HG03378 (cell line): Measurements from ENCODE around the gene OTUD5.
A peak's percentile ranks its signal among the peaks of the same experiment; 100 is the strongest.

Experiments used
- ATAC-seq: cut with Tn5 transposase; IDR thresholded peaks from one replicate; pipeline ENCODE4 v1.9.1; 2021; ENCODE audit warnings: mild to moderate bottlenecking, moderate library complexity; ENCODE audit not compliant: unreplicated experiment

Gene OTUD5

DNA sequence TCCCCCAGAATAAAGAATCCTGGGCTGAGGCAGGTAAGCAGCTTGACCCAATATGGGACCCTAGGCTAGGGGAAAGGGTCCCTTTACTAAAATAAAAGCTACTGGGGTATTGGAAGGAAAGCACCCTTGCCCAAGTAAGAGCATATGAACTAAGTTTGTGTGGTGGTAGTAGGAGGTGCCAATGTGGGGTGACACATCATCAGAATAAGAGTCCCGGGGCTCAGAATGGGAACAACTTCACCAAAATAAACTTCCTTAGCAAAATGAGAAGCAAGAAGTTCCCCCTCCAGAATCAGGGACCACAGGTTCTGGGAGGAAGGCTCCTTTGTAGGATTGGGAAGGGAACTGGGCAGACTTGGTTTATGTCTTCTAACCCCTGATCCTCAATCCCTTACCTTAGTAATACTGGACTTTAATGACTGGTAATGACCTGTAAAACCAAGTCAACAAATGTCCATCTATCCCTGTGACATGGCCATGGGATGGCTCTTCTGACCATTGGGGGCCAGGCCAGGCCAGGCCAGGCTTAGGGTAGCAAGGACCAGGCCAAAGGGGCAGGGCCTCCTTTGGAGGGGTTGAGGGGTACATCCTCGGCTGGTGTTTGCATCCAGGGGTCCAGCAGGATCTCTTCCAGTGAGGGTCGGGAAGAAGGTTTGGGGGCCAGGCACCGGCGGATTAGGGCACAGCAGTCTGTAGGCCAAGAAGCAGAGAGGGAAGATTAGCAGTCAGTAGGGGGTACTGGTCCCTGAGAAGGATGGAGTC is 43.6 kb downstream of the OTUD5 start:
- no peak for ATAC-seq

GRCh38 chrX:48911412-48912182 is 45.8 kb downstream of the OTUD5 start, which contains the start of gene SLC35A2:
Gene SLC35A2 (minus strand): TSS chrX:48911646. CDS start chrX:48911636, 10 bp downstream.
- peak; percentile 55 for ATAC-seq

DNA sequence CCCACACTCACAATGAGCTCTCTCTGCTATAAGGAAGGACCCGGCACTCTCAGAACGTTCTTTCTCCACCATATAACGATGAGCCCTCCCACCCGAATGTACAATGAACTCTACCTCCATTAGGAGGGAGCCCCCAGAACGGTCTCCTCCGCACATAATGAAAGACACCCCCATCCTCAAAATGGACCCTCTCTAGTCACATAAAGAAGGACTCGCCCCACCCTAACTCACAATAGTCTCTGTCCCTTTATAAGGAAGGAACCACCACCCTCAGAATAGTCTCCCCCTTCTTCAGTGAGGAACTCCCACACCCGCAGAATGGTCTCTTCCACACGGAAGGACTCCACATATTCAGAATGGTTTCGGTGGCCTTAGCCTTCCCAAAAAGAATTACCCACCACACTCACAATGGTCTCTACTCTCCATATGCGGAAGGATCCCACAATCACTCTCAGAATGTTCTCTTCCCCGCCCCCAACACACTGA is 46.4 kb downstream of the OTUD5 start:
- ATAC-seq: no peak

GRCh38 chrX:48909703-48910294 is 47.6 kb downstream of the OTUD5 start:
- no peak for ATAC-seq

- ATAC-seq: no peak
Observed at GRCh38 chrX:48908600-48908999, 48.8 kb downstream of the OTUD5 start.

GRCh38 chrX:48905090-48905790 is 52.2 kb downstream of the OTUD5 start:
- ATAC-seq: no peak

DNA sequence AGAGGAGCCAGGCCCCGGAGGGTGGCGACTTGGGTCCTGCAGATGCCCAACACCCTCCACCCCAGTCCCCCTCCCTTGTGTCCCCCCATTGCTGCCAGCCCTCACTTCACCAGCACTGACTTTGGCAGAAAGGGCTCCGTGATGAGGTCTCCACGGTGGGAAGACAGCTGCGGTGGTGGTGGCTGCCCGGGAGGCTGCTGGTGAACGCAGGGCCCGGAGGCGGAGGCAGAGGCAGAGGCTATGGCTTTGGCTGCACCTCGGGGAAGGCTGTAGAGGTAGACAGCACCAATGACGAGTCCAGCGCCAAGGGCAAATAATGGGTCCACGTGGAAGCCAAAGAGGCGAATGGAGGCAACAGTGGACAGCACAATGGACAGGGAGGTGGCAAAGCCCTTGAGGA is 52.8 kb downstream of the OTUD5 start:
- ATAC-seq: no peak

DNA sequence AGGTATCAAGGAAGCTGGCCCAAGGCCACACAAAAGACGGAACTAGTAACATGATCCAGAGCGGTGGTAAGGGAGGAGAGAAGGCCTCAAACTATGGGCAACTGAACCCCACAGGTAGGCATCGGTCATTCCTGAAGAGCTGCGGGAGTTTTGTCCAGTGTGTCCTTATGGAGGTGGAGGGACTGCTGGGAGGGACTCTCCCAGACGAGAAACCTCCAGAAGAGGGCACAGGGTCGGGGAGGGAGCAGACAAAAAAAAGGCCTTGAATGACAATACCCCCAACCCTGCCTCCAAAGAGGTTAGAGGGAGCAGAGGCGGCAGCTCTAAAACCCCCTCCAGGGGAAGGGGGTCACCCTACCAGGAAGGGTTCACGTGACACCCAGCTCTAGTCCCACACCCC is 53.2 kb downstream of the OTUD5 start:
- ATAC-seq: no peak

DNA sequence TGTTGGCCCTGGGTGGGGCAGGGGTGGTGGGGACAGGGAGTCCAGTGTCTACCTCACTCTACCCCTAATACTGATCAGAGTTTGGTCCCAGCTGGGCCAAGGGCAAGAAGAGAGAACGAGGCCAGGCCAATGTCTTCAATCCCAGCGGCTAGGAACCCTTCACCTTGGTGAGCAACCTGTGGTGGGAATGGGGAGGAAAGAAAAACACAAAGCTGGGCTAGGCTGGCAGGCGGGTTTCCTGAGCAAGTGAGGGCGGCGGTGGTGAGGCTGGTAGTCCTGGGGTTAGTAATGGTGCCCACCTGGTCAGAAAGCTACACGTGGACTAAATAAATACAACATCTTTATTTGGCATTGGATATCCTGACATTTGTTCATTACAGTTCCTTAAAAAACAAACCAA is 54.1 kb downstream of the OTUD5 start:
- ATAC-seq: no peak

- no peak for ATAC-seq
Observed at GRCh38 chrX:48902776-48903175, 54.6 kb downstream of the OTUD5 start.

DNA sequence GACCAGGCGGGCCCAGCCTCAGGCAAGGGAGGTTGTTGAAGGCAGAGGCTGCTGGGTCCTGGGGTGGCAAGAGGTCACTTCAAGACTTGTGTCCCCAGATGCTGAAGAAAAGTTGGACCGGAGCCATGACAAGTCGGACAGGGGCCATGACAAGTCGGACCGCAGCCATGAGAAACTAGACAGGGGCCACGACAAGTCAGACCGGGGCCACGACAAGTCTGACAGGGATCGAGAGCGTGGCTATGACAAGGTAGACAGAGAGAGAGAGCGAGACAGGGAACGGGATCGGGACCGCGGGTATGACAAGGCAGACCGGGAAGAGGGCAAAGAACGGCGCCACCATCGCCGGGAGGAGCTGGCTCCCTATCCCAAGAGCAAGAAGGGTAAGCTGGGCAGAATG is 55.3 kb downstream of the OTUD5 start:
- no peak for ATAC-seq

DNA sequence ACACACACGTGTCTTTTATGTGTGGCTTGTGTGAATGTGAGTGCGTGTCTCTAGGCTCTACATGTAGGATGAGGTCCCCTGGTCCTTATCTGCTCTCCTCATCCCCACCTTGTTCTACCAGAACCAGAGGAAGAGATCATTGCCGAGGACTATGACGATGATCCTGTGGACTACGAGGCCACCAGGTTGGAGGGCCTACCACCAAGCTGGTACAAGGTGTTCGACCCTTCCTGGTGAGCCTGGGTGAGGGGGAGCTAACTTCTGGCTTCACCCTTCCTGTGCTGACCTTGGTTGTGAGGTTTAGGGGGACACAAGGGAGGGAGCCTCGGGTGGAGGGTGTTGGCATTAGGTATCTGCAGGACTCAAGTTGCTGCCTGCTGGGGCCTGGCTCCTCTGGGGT is 56.3 kb downstream of the OTUD5 start:
- ATAC-seq: no peak

DNA sequence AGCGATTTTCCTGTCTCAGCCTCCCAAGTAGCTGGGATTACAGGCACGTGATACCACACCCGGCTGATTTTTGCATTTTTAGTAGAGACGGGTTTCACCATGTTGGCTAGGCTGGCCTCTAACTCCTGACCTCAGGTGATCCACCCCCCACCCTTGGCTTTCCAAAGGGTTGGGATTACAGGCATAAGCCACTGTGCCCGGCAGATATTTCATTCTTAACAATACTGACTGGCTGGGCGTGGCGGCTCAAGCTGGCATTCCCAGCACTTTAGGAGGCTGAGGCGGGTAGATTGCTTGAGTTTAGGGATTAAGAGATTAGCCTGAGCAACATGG is 58.4 kb downstream of the OTUD5 start:
- no peak for ATAC-seq

DNA sequence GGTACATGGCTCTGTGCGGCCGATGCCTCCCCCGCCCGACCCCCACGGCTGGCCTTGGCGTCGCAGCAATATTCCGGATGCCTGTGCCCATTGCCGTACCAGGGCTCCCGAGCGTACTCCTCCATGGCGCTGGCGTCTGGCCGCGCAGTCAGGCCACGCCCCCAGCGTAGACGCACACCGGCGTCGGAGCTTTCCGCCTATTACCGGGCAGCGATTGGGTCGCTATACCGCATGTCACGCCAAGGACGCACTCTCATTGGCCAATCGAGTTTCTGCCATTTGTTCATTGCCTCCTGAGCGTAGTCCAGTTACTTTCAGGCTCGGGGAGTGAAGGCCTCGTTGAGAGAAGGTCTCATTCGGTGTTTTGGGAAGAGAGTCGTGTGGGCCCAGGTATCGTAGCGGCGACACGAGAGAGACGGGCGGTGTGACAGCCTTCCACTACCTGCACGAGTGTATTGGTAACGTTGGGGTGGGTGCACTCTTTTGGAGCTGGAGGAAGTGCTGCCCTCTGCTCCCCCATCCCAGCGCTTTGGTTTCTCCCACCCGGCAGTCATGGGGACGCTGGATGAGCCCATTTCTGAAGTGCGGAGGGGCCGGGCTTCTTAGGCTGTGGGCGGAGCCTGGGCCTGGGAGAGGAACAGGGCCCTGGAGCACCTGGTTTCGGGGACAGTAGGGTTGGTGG is 59.6 kb downstream of the OTUD5 start, which contains the start of the genes PQBP1 and TIMM17B:
PQBP1 (plus strand) TSS at position 306 of the 682 bp plus-strand sequence. CDS start 580 bp downstream, outside the sequence.
TIMM17B (minus strand) TSS at position 144 of the 682 bp plus-strand sequence; CDS start at position 125, 19 bp downstream.
- ATAC-seq: peak; percentile 84

DNA sequence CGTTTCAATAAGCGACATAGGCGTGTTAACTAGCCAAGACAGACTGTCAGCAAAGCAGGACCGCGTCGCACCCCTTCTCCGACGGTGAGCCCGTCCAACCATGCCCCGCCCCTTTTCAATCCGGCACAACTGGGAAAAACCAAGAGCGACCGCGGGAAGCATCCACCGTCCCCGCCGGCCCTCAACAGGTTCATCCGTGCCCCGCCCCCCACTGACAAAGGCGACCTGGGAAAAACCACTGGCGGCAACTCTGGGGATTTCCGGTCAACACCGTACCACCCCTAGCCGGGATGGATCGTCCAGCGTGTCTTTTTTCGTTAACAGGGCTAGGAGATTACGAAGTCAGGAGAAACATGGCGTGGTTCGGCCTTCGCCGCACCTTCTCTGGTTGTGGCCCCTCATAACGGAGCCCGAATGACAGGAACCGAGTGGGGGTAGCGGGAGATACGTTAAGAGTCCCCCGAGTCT is 60.2 kb downstream of the OTUD5 start:
- ATAC-seq: peak; percentile 1

GRCh38 chrX:48896611-48897011 is 60.8 kb downstream of the OTUD5 start:
- no peak for ATAC-seq

GRCh38 chrX:48894891-48895290 is 62.5 kb downstream of the OTUD5 start:
- no peak for ATAC-seq

- no peak for ATAC-seq
Observed at GRCh38 chrX:48893556-48894348, 63.7 kb downstream of the OTUD5 start.

GRCh38 chrX:48892896-48893295 is 64.5 kb downstream of the OTUD5 start:
- ATAC-seq: no peak
